GM12878 (cell line): ENCODE results near the gene HIRA. TPM values are rescaled to one million over a fixed set of nuclear protein-coding genes. Genes with fewer than 3 reads are reported as not detected.

Experiments used
- ATAC-seq: fragments of 200-7000 bp; cut with Tn5 transposase; 3 replicates; pipeline ENCODE4 v1.9.1; 2020; ENCODE audit warnings: mild to moderate bottlenecking, moderate library complexity
- BruUV-seq: library from RNA; stranded (reverse); fragments of 400-500 nt; replicated peaks from 2 replicates; lab custom pipeline; 2021; lab: Mats Ljungman, UMichigan
- CTCF ChIA-PET: fragments of 300-600 bp; sonication (Branson Sonifier 250); formaldehyde crosslinking; extraction: SDS; loops from one replicate; lab custom pipeline; 2021; ENCODE audit warnings: inconsistent platforms; lab: Yijun Ruan, JAX
- POLR2A ChIA-PET: fragments of 350-600 bp; formaldehyde crosslinking; extraction: SDS; loops from one replicate; lab custom pipeline; 2021; ENCODE audit warnings: inconsistent platforms; lab: Charles Lee
- RAD21 ChIA-PET: fragments of 300-600 bp; sonication (Branson Sonifier 250); formaldehyde crosslinking; loops from one replicate; lab custom pipeline; 2023; ENCODE audit warnings: antibody characterized with exemption; ENCODE audit not compliant: unreplicated experiment; lab: Charles Lee
- SMC1A ChIA-PET: fragments of 300-600 bp; sonication (Branson Sonifier 250); formaldehyde crosslinking; loops from one replicate; lab custom pipeline; 2023; ENCODE audit not compliant: unreplicated experiment, uncharacterized antibody; lab: Charles Lee
- DNase-seq: peaks from one replicate; pipeline ENCODE4 v3.0.0-alpha.2; 2011; ENCODE audit warnings: low read depth, low spot score
- FAIRE-seq: peaks from 3 replicates; lab custom pipeline; 2011; peaks lifted over from hg19 to GRCh38; lab: Jason Lieb, UNC
- H2AFZ ChIP-seq: 2 replicates; pipeline ENCODE4 v1.6.0; 2011; ENCODE audit warnings: low read depth, low read length, control low read depth; ENCODE audit not compliant: control insufficient read depth
- H3K27ac ChIP-seq: 2 replicates; pipeline ENCODE4 v1.5.1; 2011; ENCODE audit warnings: control low read depth; ENCODE audit not compliant: control insufficient read depth, insufficient read depth
- H3K27me3 ChIP-seq, 2 experiments: replicated peaks in 1 of 2; 2 replicates each; pipeline versions ENCODE4 v1.6.0 to v1.6.1; 2011; ENCODE audit warnings: low read length in 1 of 2; ENCODE audit not compliant: control insufficient read depth in 2 of 2, insufficient read depth in 2 of 2
- H3K36me3 ChIP-seq, 2 experiments: 2 replicates each; pipeline ENCODE4 v1.5.1; 2011; ENCODE audit warnings: low read length in 1 of 2; ENCODE audit not compliant: control insufficient read depth in 2 of 2, insufficient read depth in 2 of 2
- H3K4me1 ChIP-seq: 2 replicates; pipeline ENCODE4 v1.6.1; 2011; ENCODE audit warnings: mild to moderate bottlenecking, low read length, moderate library complexity, mixed read lengths; ENCODE audit not compliant: control insufficient read depth, insufficient read depth
- H3K4me2 ChIP-seq: 2 replicates; pipeline ENCODE4 v1.6.0; 2011; ENCODE audit warnings: control low read depth; ENCODE audit not compliant: control insufficient read depth, insufficient read depth
- H3K4me3 ChIP-seq: fragments of 200-600 bp; sonication (generic); 2 replicates; pipeline ENCODE4 v1.5.1; 2016
- H3K79me2 ChIP-seq: 2 replicates; pipeline ENCODE4 v1.6.0; 2011; ENCODE audit warnings: low read length; ENCODE audit not compliant: control insufficient read depth, insufficient read depth
- H3K9ac ChIP-seq: 2 replicates; pipeline ENCODE4 v1.8.0; 2011; ENCODE audit warnings: low read length, control low read depth, mixed read lengths; ENCODE audit not compliant: control insufficient read depth, insufficient read depth
- H3K9me3 ChIP-seq: replicated peaks from 3 replicates; pipeline ENCODE4 v1.5.1; 2011; ENCODE audit warnings: mild to moderate bottlenecking, low read length; ENCODE audit not compliant: control insufficient read depth, insufficient read depth
- H4K20me1 ChIP-seq: 2 replicates; pipeline ENCODE4 v1.6.0; 2011; ENCODE audit not compliant: control insufficient read depth, insufficient read depth
- CBX5 ChIP-seq: sonication (generic); IDR thresholded peaks from 2 replicates; pipeline ENCODE4 v1.6.1; 2016; ENCODE audit warnings: low read depth, moderate library complexity, mild to moderate bottlenecking, inconsistent platforms
- CHD1 ChIP-seq: IDR thresholded peaks from 2 replicates; pipeline ENCODE4 v1.6.1; 2012; ENCODE audit warnings: low read depth, low read length, improper control_type of control experiment
- HCFC1 ChIP-seq: fragments of 150-350 bp; IDR thresholded peaks from 2 replicates; pipeline ENCODE4 v1.6.1; 2014; ENCODE audit warnings: low read length
- MEF2A ChIP-seq: IDR thresholded peaks from 2 replicates; pipeline ENCODE4 v1.6.1; 2011; ENCODE audit warnings: low read depth, mild to moderate bottlenecking, low read length, moderate library complexity; ENCODE audit not compliant: insufficient read depth
- NFIC ChIP-seq: IDR thresholded peaks from 2 replicates; pipeline ENCODE4 v1.6.1; 2012; ENCODE audit warnings: low read depth, mild to moderate bottlenecking, inconsistent platforms, low read length, moderate library complexity
- NKRF ChIP-seq: fragments of 450-650 bp; conservative IDR thresholded peaks from 2 replicates; pipeline ENCODE4 v1.6.1; 2017; ENCODE audit warnings: mild to moderate bottlenecking, moderate library complexity
- PBX3 ChIP-seq: IDR thresholded peaks from 2 replicates; pipeline ENCODE4 v1.6.1; 2011; ENCODE audit warnings: mild to moderate bottlenecking, low read depth, low read length, moderate library complexity; ENCODE audit not compliant: insufficient replicate concordance
- PML ChIP-seq: IDR thresholded peaks from 2 replicates; pipeline ENCODE4 v1.6.1; 2012; ENCODE audit warnings: low read length, inconsistent platforms
- SP1 ChIP-seq: IDR thresholded peaks from one replicate; pipeline ENCODE4 v1.6.1; 2011; ENCODE audit warnings: low read depth, low read length
- SPI1 ChIP-seq: IDR thresholded peaks from 2 replicates; pipeline ENCODE4 v1.6.1; 2011; ENCODE audit warnings: low read depth, mild to moderate bottlenecking, low read length, moderate library complexity, borderline replicate concordance; ENCODE audit not compliant: insufficient read depth
- TAF1 ChIP-seq: IDR thresholded peaks from 2 replicates; pipeline ENCODE4 v1.6.1; 2011; ENCODE audit warnings: mild to moderate bottlenecking, low read depth, low read length, borderline replicate concordance
- ZNF217 ChIP-seq: fragments of 450-650 bp; IDR thresholded peaks from 2 replicates; pipeline ENCODE4 v1.6.1; 2017; ENCODE audit warnings: antibody characterized with exemption, mild to moderate bottlenecking
- WGBS: methylation state at CpG from one replicate; pipeline ENCODE4 v1.1.6; 2016; ENCODE audit warnings: low lambda C conversion rate; ENCODE audit not compliant: insufficient replicate concordance, insufficient coverage; ENCODE audit errors: missing lambda C conversion rate; 5-methylcytosine and 5-hydroxymethylcytosine counted together
- in situ Hi-C: fragments of 300-500 bp; cut with MboI; formaldehyde crosslinking; loops from 9 replicates; pipeline ENCODE4 v1.14.3; 2018; ENCODE audit warnings: mixed read lengths
- intact Hi-C: fragments of 100-400 bp; cut with micrococcal nuclease; formaldehyde crosslinking; loops from one replicate; pipeline ENCODE4 v1.14.2; 2022; ENCODE audit not compliant: unreplicated experiment
- polyA plus RNA-seq, 11 experiments: library from polyadenylated mRNA; depleted of rRNA in 4 of 11; unstranded in 6 of 11; stranded (reverse) in 5 of 11; fragments of >200 nt; fragmentation: Nextera tagmentation in 4 of 11; fragmentation: Illumina TruSeq in 1 of 11; extraction: Ambion mirVana in 4 of 11; extraction: Trizol in 1 of 11; gene quantifications; 1 replicate in 1 of 11; 2 replicates in 10 of 11; pipeline versions ENCODE4 v1.2.1 to v1.2.3, GENCODE V29; 2011 to 2016; ENCODE audit warnings: inconsistent platforms in 2 of 11, missing spikeins in 2 of 11, low read depth in 1 of 11
- total RNA-seq, 4 experiments: library from RNA; depleted of rRNA in 3 of 4; stranded (reverse); fragments of >200 nt in 3 of 4; fragmentation: Illumina TruSeq in 1 of 4; extraction: Trizol in 1 of 4; gene quantifications; 2 replicates each; pipeline versions ENCODE4 v1.2.1 to v1.2.3, GENCODE V29; 2013 to 2021
- TF ChIP-seq, protein P1 (sequence below): fragments of 450-650 bp; formaldehyde crosslinking; IDR thresholded peaks from 2 replicates; pipeline ENCODE4 v1.4.0; 2022; ENCODE audit warnings: mild to moderate bottlenecking, moderate library complexity
- TF ChIP-seq, protein P2 (sequence below): IDR thresholded peaks from 2 replicates; pipeline ENCODE4 v1.6.1; 2012; ENCODE audit warnings: low read length, inconsistent platforms

HIRA gene
- total and polyA plus RNA-seq, 10 of the 15 experiments (the other 5 are each of a cell fraction or from before 2014, with no cell fraction given): 0.34 to 32.7 (median 14.5) TPM

DNA sequence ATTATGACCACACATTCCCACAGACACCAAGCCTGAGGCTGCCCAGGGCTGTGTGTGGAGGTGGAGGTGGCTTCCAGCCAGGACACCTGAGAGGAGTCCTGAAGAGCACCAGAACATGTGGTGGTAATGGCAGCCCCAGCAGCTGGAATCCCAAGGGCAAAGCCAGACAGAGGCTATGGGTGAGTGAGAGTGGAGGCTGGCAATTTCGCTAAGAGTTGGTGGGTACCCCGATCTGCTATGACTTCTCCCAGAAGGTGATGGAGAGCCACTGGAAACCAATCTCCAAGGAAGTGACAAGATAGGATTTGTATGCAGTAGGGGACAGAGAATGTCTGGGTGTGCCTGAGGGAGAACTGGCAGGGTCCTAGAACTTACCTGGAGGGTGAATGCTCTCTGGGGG, 70.7 kb downstream of the HIRA start:
- ChIA-PET SMC1A (interaction anchor here (1.2 to 1.6 kb wide), 4 partner anchors 10 to 116 kb away, joined by 4 to 6 read pairs (median 4); no protein-coding TSS in a partner anchor), POLR2A (no interaction called here), RAD21 (interaction anchor here (1.2 to 2.0 kb wide), 2 partner anchors 68 to 182 kb away, joined by 3 to 7 read pairs; partner anchors contain the start of gene SLC25A1), CTCF (interaction anchor here (1.8 kb wide), 1 partner anchor 62 kb away, joined by 4 read pairs; no protein-coding TSS in a partner anchor)
- DNase-seq (no peak), ATAC-seq (no peak), FAIRE-seq (no peak)
- no peak overlapping the region for H3K9ac ChIP-seq
- H3K4me3 ChIP-seq: no peak overlapping the region
- no peaks in the 10 kb centered on the region for H3K27me3 ChIP-seq
- in situ Hi-C loops: no loop called here
- intact Hi-C loops: no loop called here
- no peaks in the 10 kb centered on the region for H3K79me2 ChIP-seq
- 100% methylated on average over 2 of the region's 2 CpGs for WGBS
- no peak for TF ChIP-seq PBX3
- no peak for TF ChIP-seq SP1
- no peak for TF ChIP-seq PML
- no peak for TF ChIP-seq TAF1
- no peak for TF ChIP-seq NFIC
- TF ChIP-seq MEF2A: no peak
- no peak for TF ChIP-seq NKRF
- TF ChIP-seq SPI1: no peak
- TF ChIP-seq CBX5: no peak
- no peak for TF ChIP-seq ZNF217
- TF ChIP-seq CHD1: no peak
- TF ChIP-seq, protein P1, sequence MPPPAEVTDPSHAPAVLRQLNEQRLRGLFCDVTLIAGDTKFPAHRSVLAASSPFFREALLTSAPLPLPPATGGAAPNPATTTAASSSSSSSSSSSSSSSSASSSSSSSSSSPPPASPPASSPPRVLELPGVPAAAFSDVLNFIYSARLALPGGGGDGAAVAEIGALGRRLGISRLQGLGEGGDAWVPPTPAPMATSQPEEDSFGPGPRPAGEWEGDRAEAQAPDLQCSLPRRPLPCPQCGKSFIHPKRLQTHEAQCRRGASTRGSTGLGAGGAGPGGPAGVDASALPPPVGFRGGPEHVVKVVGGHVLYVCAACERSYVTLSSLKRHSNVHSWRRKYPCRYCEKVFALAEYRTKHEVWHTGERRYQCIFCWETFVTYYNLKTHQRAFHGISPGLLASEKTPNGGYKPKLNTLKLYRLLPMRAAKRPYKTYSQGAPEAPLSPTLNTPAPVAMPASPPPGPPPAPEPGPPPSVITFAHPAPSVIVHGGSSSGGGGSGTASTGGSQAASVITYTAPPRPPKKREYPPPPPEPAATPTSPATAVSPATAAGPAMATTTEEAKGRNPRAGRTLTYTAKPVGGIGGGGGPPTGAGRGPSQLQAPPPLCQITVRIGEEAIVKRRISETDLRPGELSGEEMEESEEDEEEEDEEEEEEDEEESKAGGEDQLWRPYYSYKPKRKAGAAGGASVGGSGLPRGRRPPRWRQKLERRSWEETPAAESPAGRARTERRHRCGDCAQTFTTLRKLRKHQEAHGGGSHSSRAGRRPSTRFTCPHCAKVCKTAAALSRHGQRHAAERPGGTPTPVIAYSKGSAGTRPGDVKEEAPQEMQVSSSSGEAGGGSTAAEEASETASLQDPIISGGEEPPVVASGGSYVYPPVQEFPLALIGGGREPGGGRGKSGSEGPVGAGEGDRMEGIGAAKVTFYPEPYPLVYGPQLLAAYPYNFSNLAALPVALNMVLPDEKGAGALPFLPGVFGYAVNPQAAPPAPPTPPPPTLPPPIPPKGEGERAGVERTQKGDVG (CRISPR knock-in tag): no peak
- TF ChIP-seq HCFC1: no peak
- TF ChIP-seq, protein P2, sequence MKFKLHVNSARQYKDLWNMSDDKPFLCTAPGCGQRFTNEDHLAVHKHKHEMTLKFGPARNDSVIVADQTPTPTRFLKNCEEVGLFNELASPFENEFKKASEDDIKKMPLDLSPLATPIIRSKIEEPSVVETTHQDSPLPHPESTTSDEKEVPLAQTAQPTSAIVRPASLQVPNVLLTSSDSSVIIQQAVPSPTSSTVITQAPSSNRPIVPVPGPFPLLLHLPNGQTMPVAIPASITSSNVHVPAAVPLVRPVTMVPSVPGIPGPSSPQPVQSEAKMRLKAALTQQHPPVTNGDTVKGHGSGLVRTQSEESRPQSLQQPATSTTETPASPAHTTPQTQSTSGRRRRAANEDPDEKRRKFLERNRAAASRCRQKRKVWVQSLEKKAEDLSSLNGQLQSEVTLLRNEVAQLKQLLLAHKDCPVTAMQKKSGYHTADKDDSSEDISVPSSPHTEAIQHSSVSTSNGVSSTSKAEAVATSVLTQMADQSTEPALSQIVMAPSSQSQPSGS: no peak
- no peaks in the 10 kb centered on the region for H4K20me1 ChIP-seq
- peaks cover 35 to 42% of the 10 kb centered on the region in 2 experiments; a peak in 3 of 4 replicates for H3K36me3 ChIP-seq
- peak overlapping the region; percentile 92 for H3K27ac ChIP-seq
- no peaks in the 10 kb centered on the region for H3K9me3 ChIP-seq
- no peak overlapping the region for H2AFZ ChIP-seq
- peaks cover 17% of the 10 kb centered on the region for H3K4me1 ChIP-seq
- H3K4me2 ChIP-seq: no peak overlapping the region
- BruUV-seq: no TSS peak
